Measurements from ENCODE around the gene ROBO1. TPM values are rescaled to one million over a fixed set of nuclear protein-coding genes. Genes with fewer than 3 reads are reported as not detected.

ROBO1 gene
- total RNA-seq, 1 donor from 2014 or later = 78.0 TPM

- H3K9me3 Mint-ChIP-seq (ENCODE audit: low read depth) = peaks cover 7% of the 10 kb centered on the region
- no peak overlapping the region for H3K4me3 Mint-ChIP-seq (ENCODE audit: low read depth)
- H3K4me1 Mint-ChIP-seq (ENCODE audit: low read depth) = peaks cover 8% of the 10 kb centered on the region
- H3K27me3 Mint-ChIP-seq = no peaks in the 10 kb centered on the region
- no peak overlapping the region for H3K27ac Mint-ChIP-seq
- no peaks in the 10 kb centered on the region for H3K36me3 Mint-ChIP-seq (ENCODE audit: insufficient read depth)
- TF ChIP-seq CTCF (IDR thresholded peaks at IDR 0.05; ENCODE audit: unreplicated experiment) = no peak
- no peak for DNase-seq (ENCODE audit: low spot score, unreplicated experiment)
Observed at GRCh38 chr3:79094654-79095053, 673.1 kb downstream of the ROBO1 start.

GRCh38 chr3:79086514-79086913 lies 681.3 kb downstream of the ROBO1 start:
- no peaks in the 10 kb centered on the region for H3K27me3 Mint-ChIP-seq
- H3K9me3 Mint-ChIP-seq (ENCODE audit: low read depth) = peaks cover 3% of the 10 kb centered on the region
- no peak overlapping the region for H3K27ac Mint-ChIP-seq
- peak; percentile 88 for TF ChIP-seq CTCF (IDR thresholded peaks at IDR 0.05; ENCODE audit: unreplicated experiment)
- DNase-seq (ENCODE audit: low spot score, unreplicated experiment) = peak; percentile 19
- peaks cover 24% of the 10 kb centered on the region for H3K4me1 Mint-ChIP-seq (ENCODE audit: low read depth)
- H3K4me3 Mint-ChIP-seq (ENCODE audit: low read depth) = no peak overlapping the region
- no peaks in the 10 kb centered on the region for H3K36me3 Mint-ChIP-seq (ENCODE audit: insufficient read depth)

GRCh38 chr3:79085171-79085570 lies 682.6 kb downstream of the ROBO1 start:
- no peak for DNase-seq (ENCODE audit: low spot score, unreplicated experiment)
- H3K9me3 Mint-ChIP-seq (ENCODE audit: low read depth) = no peaks in the 10 kb centered on the region
- no peaks in the 10 kb centered on the region for H3K27me3 Mint-ChIP-seq
- H3K4me1 Mint-ChIP-seq (ENCODE audit: low read depth) = peaks cover 24% of the 10 kb centered on the region
- TF ChIP-seq CTCF (IDR thresholded peaks at IDR 0.05; ENCODE audit: unreplicated experiment) = no peak
- no peaks in the 10 kb centered on the region for H3K36me3 Mint-ChIP-seq (ENCODE audit: insufficient read depth)
- H3K27ac Mint-ChIP-seq = no peak overlapping the region
- no peak overlapping the region for H3K4me3 Mint-ChIP-seq (ENCODE audit: low read depth)

DNA sequence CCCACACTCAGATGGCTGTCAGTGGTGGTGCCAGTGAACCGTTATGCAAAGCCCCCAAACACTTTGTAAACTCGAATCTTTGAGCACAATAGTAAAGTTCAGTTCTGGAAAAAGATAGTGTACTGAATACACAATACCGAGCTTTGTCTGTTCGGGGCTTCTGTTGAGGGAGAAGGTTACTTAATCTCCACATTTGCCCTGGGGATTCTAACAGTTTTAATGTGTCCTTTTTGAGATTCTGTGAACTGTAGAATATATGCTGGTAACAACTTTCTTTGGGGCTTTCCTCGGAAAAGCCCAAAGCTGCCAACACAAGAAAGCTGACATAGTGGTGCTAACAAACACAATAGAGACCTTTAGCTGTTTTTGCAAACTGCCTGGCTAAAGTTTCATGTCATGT lies 686.5 kb downstream of the ROBO1 start:
- peaks cover 15% of the 10 kb centered on the region for H3K4me1 Mint-ChIP-seq (ENCODE audit: low read depth)
- no peaks in the 10 kb centered on the region for H3K27me3 Mint-ChIP-seq
- DNase-seq (ENCODE audit: low spot score, unreplicated experiment) = no peak
- no peaks in the 10 kb centered on the region for H3K36me3 Mint-ChIP-seq (ENCODE audit: insufficient read depth)
- H3K9me3 Mint-ChIP-seq (ENCODE audit: low read depth) = no peaks in the 10 kb centered on the region
- no peak for TF ChIP-seq CTCF (IDR thresholded peaks at IDR 0.05; ENCODE audit: unreplicated experiment)
- no peak overlapping the region for H3K4me3 Mint-ChIP-seq (ENCODE audit: low read depth)
- H3K27ac Mint-ChIP-seq = no peak overlapping the region

DNA sequence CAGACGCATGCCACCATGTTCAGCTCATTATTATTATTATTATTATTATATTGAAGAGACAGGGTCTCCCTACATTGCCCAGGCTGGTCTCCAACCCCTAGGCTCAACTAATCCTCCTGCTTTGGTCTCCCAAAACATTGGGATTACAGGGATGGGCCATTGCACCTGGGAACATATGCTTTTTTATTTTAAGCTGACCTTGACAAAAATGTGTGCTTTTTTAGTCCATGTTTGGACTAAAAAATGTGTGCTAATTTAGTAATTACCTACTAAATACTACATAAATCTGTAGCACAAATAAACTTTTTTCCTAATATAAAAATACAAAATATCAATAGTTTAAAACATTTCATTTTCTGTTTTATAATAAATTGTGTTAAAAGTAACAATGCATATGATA lies 693.2 kb downstream of the ROBO1 start:
- Mint-ChIP-seq H3K9me3 (ENCODE audit: low read depth) (no peaks in the 10 kb centered on the region), H3K36me3 (ENCODE audit: insufficient read depth) (no peaks in the 10 kb centered on the region), H3K4me1 (ENCODE audit: low read depth) (no peaks in the 10 kb centered on the region), H3K27ac (no peak overlapping the region), H3K4me3 (ENCODE audit: low read depth) (no peak overlapping the region), H3K27me3 (no peaks in the 10 kb centered on the region)
- no peak for DNase-seq (ENCODE audit: low spot score, unreplicated experiment)
- no peak for TF ChIP-seq CTCF (IDR thresholded peaks at IDR 0.05; ENCODE audit: unreplicated experiment)
